ENCODE measurements around the gene BLCAP. TPM values are rescaled to one million over a fixed set of nuclear protein-coding genes. Genes with fewer than 3 reads are reported as not detected.

Gene BLCAP
- total RNA-seq, 2 donors from 2014 or later: 93.0 to 101 TPM

DNA sequence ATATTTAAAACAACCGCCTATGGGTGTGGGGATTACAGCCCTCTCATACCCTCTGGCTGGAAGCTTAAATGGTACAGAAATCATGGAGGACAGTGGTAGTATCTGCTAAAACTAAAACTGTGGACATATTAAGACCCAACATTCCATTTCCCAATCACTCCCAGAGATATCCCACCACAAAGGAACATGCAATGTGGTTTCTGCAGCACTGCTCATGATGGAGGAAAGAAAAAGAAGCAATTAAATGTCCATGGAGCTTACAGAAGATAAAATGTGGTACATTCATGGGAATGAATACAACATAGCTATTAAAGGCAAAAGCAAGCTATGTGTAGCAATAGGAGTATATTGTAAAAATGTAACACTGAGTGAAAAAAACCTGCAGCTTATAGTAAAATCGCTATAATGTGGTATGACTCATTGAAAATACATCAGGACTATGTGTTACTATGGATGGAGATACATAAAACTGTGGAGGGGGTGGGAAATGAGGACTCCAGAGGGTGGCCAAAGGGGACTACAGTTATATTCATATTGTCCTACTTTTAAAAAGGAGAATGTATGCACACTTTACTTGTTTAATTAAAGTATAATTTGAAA lies 29.5 kb downstream of the BLCAP start:
- no peak for DNase-seq (ENCODE audit: low spot score)

DNA sequence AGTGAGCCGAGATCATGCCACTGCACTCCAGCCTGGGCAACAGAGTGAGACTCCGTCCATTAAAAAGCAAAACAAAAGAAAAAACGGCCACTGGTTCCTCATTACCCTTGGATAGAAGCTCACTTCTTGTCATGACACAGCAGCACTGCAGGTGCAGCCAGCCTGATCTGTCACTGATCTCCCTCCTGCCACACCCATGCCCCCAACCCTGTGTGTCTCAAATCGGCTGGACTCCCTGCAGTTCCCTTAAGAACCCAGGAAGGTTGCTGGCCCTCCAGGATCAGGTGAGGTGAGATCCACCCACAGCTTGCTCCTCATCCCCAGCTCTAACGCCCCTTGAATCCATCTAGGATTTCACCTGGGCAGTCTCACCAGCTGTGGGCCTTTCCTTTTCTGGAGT lies 32.9 kb downstream of the BLCAP start:
- Histone ChIP-seq H3K36me3 (no peaks in the 10 kb centered on the region), H3K9me3 (no peaks in the 10 kb centered on the region), H3K4me3 (no peak overlapping the region), H3K4me1 (replicated peaks) (no peaks in the 10 kb centered on the region), H3K27ac (no peak overlapping the region), H3K27me3 (replicated peaks; ENCODE audit: insufficient read depth) (no peaks in the 10 kb centered on the region)
- DNase-seq (ENCODE audit: low spot score): no peak
- 86% methylated on average over 5 of the region's 5 CpGs for WGBS
- intact Hi-C loops (cut with DNase I): no loop called here
- TF ChIP-seq POLR2A (IDR thresholded peaks at IDR 0.05): no peak
- TF ChIP-seq, protein P1, sequence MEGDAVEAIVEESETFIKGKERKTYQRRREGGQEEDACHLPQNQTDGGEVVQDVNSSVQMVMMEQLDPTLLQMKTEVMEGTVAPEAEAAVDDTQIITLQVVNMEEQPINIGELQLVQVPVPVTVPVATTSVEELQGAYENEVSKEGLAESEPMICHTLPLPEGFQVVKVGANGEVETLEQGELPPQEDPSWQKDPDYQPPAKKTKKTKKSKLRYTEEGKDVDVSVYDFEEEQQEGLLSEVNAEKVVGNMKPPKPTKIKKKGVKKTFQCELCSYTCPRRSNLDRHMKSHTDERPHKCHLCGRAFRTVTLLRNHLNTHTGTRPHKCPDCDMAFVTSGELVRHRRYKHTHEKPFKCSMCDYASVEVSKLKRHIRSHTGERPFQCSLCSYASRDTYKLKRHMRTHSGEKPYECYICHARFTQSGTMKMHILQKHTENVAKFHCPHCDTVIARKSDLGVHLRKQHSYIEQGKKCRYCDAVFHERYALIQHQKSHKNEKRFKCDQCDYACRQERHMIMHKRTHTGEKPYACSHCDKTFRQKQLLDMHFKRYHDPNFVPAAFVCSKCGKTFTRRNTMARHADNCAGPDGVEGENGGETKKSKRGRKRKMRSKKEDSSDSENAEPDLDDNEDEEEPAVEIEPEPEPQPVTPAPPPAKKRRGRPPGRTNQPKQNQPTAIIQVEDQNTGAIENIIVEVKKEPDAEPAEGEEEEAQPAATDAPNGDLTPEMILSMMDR (IDR thresholded peaks at IDR 0.05): no peak
- no peak for TF ChIP-seq POLR2AphosphoS5 (IDR thresholded peaks at IDR 0.05)

More for the DNA sequence above, 29.5 kb downstream of the BLCAP start:
- H3K4me3 ChIP-seq: no peak overlapping the region
- H3K4me1 ChIP-seq (replicated peaks): no peaks in the 10 kb centered on the region
- TF ChIP-seq, protein P1 (IDR thresholded peaks at IDR 0.05): no peak
- TF ChIP-seq POLR2A (IDR thresholded peaks at IDR 0.05) (no peak), POLR2AphosphoS5 (IDR thresholded peaks at IDR 0.05) (no peak)
- intact Hi-C loops (cut with DNase I): no loop called here
- no peaks in the 10 kb centered on the region for H3K9me3 ChIP-seq
- H3K36me3 ChIP-seq: no peaks in the 10 kb centered on the region
- no peaks in the 10 kb centered on the region for H3K27me3 ChIP-seq (replicated peaks; ENCODE audit: insufficient read depth)
- no peak overlapping the region for H3K27ac ChIP-seq
- 70% methylated on average over 2 of the region's 2 CpGs for WGBS

DNA sequence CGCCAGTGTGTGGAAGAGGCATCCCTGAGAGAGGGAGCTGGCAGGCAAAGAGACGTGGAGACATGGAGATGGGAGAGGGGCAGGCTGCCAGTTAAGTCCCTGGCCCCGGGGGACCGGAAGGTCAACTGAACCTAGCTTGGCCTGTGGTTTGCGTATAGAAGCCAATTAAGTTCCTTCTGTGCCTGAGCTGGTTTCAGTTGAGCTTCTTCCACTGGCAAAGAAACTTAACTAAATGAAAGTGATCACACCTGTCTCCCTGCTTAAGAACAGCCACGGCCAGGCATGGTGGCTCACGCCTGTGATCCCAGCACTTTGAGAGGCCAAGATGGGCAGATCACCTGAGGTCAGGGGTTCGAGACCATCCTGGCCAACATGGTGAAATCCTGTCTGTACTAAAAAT lies 33.4 kb downstream of the BLCAP start:
- Histone ChIP-seq H3K4me3 (no peak overlapping the region), H3K4me1 (replicated peaks) (no peaks in the 10 kb centered on the region), H3K9me3 (no peaks in the 10 kb centered on the region), H3K27me3 (replicated peaks; ENCODE audit: insufficient read depth) (no peaks in the 10 kb centered on the region), H3K27ac (no peak overlapping the region), H3K36me3 (no peaks in the 10 kb centered on the region)
- WGBS: 89% methylated on average over 8 of the region's 8 CpGs
- intact Hi-C loops (cut with DNase I): no loop called here
- DNase-seq (ENCODE audit: low spot score): no peak
- TF ChIP-seq POLR2A (IDR thresholded peaks at IDR 0.05) (no peak), POLR2AphosphoS5 (IDR thresholded peaks at IDR 0.05) (no peak)
- TF ChIP-seq, protein P1 (IDR thresholded peaks at IDR 0.05): no peak

DNA sequence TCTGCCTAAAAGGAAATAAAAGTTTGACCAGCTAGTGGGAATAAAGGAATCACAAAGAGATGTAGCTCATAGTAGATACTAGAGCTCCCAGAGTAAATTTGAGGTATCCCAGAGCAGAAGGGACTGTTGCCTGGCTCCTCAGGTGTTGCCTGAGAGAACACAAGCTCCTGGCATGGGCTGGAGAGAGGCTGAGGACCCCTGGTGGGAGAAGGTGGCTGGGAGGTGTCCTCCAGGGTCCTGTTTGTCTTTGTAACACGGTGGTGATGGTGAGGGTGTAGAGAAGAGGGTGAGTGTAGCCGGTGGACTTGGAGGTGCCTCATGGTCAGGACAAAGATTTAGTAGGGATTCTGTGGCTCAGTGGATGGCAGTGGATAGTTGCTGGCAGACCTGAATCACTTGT lies 34.7 kb downstream of the BLCAP start:
- intact Hi-C loops (cut with DNase I): no loop called here

More for the DNA sequence above, 34.7 kb downstream of the BLCAP start:
- Histone ChIP-seq H3K36me3 (no peaks in the 10 kb centered on the region), H3K4me3 (no peak overlapping the region), H3K27ac (no peak overlapping the region), H3K9me3 (no peaks in the 10 kb centered on the region), H3K4me1 (replicated peaks) (no peaks in the 10 kb centered on the region), H3K27me3 (replicated peaks; ENCODE audit: insufficient read depth) (no peaks in the 10 kb centered on the region)
- DNase-seq (ENCODE audit: low spot score): no peak
- TF ChIP-seq POLR2AphosphoS5 (IDR thresholded peaks at IDR 0.05) (no peak), POLR2A (IDR thresholded peaks at IDR 0.05) (no peak)
- TF ChIP-seq, protein P1 (IDR thresholded peaks at IDR 0.05): no peak
- 75% methylated on average over 2 of the region's 2 CpGs for WGBS
